ELR (cell line): ENCODE data around the gene COL18A1.
"Not testable (repeated sequence)": the region's sequence is repeated elsewhere in the genome, so short reads cannot be mapped to it uniquely, and the experiment has no call there.

Experiments
- DNase-seq: peaks from one replicate; pipeline ENCODE4 v3.0.0-alpha.2; 2015; ENCODE audit warnings: low read depth

The COL18A1 gene

GRCh38 chr21:45560106-45561021, 155.4 kb downstream of the COL18A1 start:
- no peak for DNase-seq

DNA sequence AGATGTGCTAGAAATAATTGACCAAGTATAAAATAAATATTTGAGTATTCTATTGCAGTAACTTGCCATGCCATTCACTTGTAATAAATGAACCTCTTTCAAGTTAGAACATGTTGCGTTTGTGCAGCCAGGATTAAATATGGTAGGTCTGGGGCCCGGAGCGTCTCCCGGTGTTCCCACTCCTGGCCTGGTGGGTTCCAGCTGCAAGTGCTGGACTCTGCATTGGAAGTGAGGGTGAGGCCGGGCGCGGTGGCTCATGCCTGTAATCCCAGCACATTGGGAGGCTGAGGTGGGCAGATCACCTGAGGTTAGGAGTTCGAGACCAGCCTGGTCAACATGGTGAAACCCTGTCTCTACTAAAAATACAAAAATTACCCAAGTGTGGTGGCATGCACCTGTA, 156.3 kb downstream of the COL18A1 start:
- DNase-seq = not testable (repeated sequence)

GRCh38 chr21:45562402-45562801, 157.4 kb downstream of the COL18A1 start:
- no peak for DNase-seq

DNA sequence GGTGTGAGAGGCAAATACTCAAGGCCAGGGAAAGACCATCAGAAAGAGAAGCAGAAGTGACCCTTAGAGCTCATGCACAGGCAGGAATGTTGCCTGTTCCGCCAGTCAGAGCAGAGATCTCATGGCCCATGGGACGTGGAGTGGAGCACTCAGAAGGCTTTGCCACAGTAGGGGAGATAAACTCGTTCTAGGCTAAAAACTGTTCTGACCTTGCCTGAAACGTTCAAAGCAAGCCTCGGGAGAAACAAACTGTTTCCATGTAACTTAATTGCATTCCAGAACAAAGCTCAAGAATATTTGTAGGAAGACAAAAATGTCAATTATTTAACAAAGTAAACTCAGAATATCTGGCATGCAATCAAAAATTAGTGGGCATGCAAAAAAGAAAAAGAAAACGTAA, 158.0 kb downstream of the COL18A1 start:
- DNase-seq = no peak
